H1 (cell line): Measurements from ENCODE around the gene ALPI. TPM values are rescaled to one million over a fixed set of nuclear protein-coding genes. Genes with fewer than 3 reads are reported as not detected.

Source experiments
- CTCF ChIA-PET: fragments of 300-600 bp; sonication (Branson Sonifier 250); formaldehyde crosslinking; loops from one replicate; lab custom pipeline; 2021; ENCODE audit not compliant: partially characterized antibody; lab: Charles Lee
- POLR2A ChIA-PET: fragments of 300-600 bp; sonication (Branson Sonifier 250); formaldehyde crosslinking; loops from one replicate; lab custom pipeline; 2021; ENCODE audit warnings: inconsistent platforms; ENCODE audit not compliant: partially characterized antibody; lab: Charles Lee
- DNase-seq, 2 experiments: peaks; one replicate each; pipeline versions ENCODE4 v3.0.0 to v3.0.0-alpha.2; 2010 to 2022; ENCODE audit warnings: low spot score in 2 of 2, low read depth in 1 of 2, mixed read lengths in 1 of 2
- FAIRE-seq: peaks from 2 replicates; lab custom pipeline; 2011; peaks lifted over from hg19 to GRCh38; lab: Jason Lieb, UNC
- H2AFZ ChIP-seq: 2 replicates; pipeline ENCODE4 v1.8.1; 2012; ENCODE audit warnings: low read length, inconsistent platforms
- H2AK5ac ChIP-seq: 2 replicates; pipeline ENCODE4 v1.6.1; 2013; ENCODE audit warnings: low read depth, low read length
- H2BK120ac ChIP-seq: replicated peaks from 2 replicates; pipeline ENCODE3; 2013; ENCODE audit warnings: low read depth, low read length, inconsistent platforms
- H2BK12ac ChIP-seq: 2 replicates; pipeline ENCODE4 v1.6.1; 2013; ENCODE audit warnings: low read depth, low read length
- H2BK15ac ChIP-seq: 2 replicates; pipeline ENCODE4 v1.6.1; 2013; ENCODE audit warnings: low read length
- H2BK20ac ChIP-seq: 2 replicates; pipeline ENCODE4 v1.6.1; 2013; ENCODE audit warnings: low read length
- H2BK5ac ChIP-seq: 2 replicates; pipeline ENCODE4 v1.6.1; 2013; ENCODE audit warnings: low read depth, low read length
- H3K14ac ChIP-seq: 2 replicates; pipeline ENCODE4 v1.6.1; 2013; ENCODE audit warnings: inconsistent platforms; ENCODE audit not compliant: insufficient read length
- H3K18ac ChIP-seq: 2 replicates; pipeline ENCODE4 v1.6.1; 2013; ENCODE audit warnings: low read length; ENCODE audit errors: extremely low read depth
- H3K23ac ChIP-seq: 2 replicates; pipeline ENCODE4 v1.6.1; 2013; ENCODE audit warnings: inconsistent platforms; ENCODE audit not compliant: insufficient read length
- H3K23me2 ChIP-seq: 2 replicates; pipeline ENCODE4 v1.6.1; 2013; ENCODE audit warnings: low read depth, low read length
- H3K27ac ChIP-seq: 2 replicates; pipeline ENCODE4 v1.6.1; 2011; ENCODE audit warnings: low read depth, low read length, inconsistent platforms
- H3K27me3 ChIP-seq, 4 experiments: replicated peaks in 1 of 4; 1 replicate in 1 of 4; 2 replicates in 3 of 4; pipeline versions ENCODE4 v1.6.1 to v1.8.1; 2011 to 2013; ENCODE audit warnings: low read length in 3 of 4, mild to moderate bottlenecking in 3 of 4, inconsistent platforms in 2 of 4, mixed read lengths in 2 of 4, moderate library complexity in 1 of 4; ENCODE audit not compliant: control insufficient read depth in 3 of 4, insufficient read depth in 3 of 4; ENCODE audit errors: extremely low read depth in 1 of 4
- H3K36me3 ChIP-seq, 4 experiments: 2 replicates each; pipeline versions ENCODE4 v1.6.1 to v1.8.1; 2011 to 2013; ENCODE audit warnings: mild to moderate bottlenecking in 4 of 4, low read length in 3 of 4, moderate library complexity in 2 of 4, control low read depth in 1 of 4, inconsistent platforms in 1 of 4; ENCODE audit not compliant: insufficient read depth in 4 of 4, control insufficient read depth in 2 of 4
- H3K4ac ChIP-seq: replicated peaks from 2 replicates; pipeline ENCODE3; 2013; ENCODE audit warnings: low read length, low read depth, mixed read lengths, inconsistent platforms; ENCODE audit not compliant: insufficient read length
- H3K4me1 ChIP-seq, 4 experiments: replicated peaks in 1 of 4; 1 replicate in 1 of 4; 2 replicates in 3 of 4; pipeline versions ENCODE4 v1.6.1 to v1.8.1; 2011 to 2013; ENCODE audit warnings: low read length in 3 of 4, inconsistent platforms in 2 of 4, mixed read lengths in 1 of 4; ENCODE audit not compliant: insufficient read depth in 4 of 4, control insufficient read depth in 3 of 4
- H3K4me2 ChIP-seq, 2 experiments: 2 replicates each; pipeline versions ENCODE4 v1.6.1 to v1.8.1; 2011 to 2013; ENCODE audit warnings: low read depth in 2 of 2, low read length in 2 of 2, control low read depth in 1 of 2, inconsistent platforms in 1 of 2, mild to moderate bottlenecking in 1 of 2; ENCODE audit not compliant: insufficient read depth in 1 of 2
- H3K4me3 ChIP-seq, 4 experiments: fragments of 200-600, 300-600 bp in 1 of 4; sonication (generic), shearing (Covaris generic), sonication (Bioruptor Twin) in 1 of 4; 2 replicates each; pipeline versions ENCODE4 v1.5.1 to v1.8.1; 2011 to 2016; ENCODE audit warnings: low read length in 4 of 4, low read depth in 3 of 4, control low read depth in 2 of 4, inconsistent platforms in 2 of 4, mild to moderate bottlenecking in 2 of 4, mixed read lengths in 1 of 4, moderate library complexity in 1 of 4; ENCODE audit not compliant: insufficient read depth in 2 of 4; ENCODE audit errors: extremely low read depth in 1 of 4
- H3K56ac ChIP-seq: replicated peaks from 2 replicates; pipeline ENCODE3; 2013; ENCODE audit warnings: low read depth, mild to moderate bottlenecking, mixed read lengths, low read length, inconsistent platforms; ENCODE audit not compliant: insufficient read length
- H3K79me1 ChIP-seq: 2 replicates; pipeline ENCODE4 v1.6.1; 2013; ENCODE audit warnings: low read depth, low read length, control low read depth
- H3K79me2 ChIP-seq, 2 experiments: 2 replicates each; pipeline versions ENCODE4 v1.6.1 to v1.8.1; 2012 to 2013; ENCODE audit warnings: low read length in 2 of 2, mild to moderate bottlenecking in 2 of 2, inconsistent platforms in 1 of 2; ENCODE audit not compliant: insufficient read depth in 2 of 2, control insufficient read depth in 1 of 2
- H3K9ac ChIP-seq, 4 experiments: replicated peaks in 1 of 4; 1 replicate in 1 of 4; 2 replicates in 3 of 4; pipeline versions ENCODE4 v1.6.1 to v1.8.1; 2011 to 2013; ENCODE audit warnings: low read depth in 3 of 4, low read length in 3 of 4, control low read depth in 2 of 4, mild to moderate bottlenecking in 2 of 4, moderate library complexity in 2 of 4, inconsistent platforms in 1 of 4; ENCODE audit errors: extremely low read depth in 1 of 4
- H3K9me3 ChIP-seq, 2 experiments: 2 replicates each; pipeline versions ENCODE4 v1.6.1 to v1.8.1; 2012 to 2013; ENCODE audit warnings: mild to moderate bottlenecking in 2 of 2, moderate library complexity in 2 of 2, control low read depth in 1 of 2, inconsistent platforms in 1 of 2, low read depth in 1 of 2, low read length in 1 of 2, mixed read lengths in 1 of 2; ENCODE audit not compliant: insufficient read depth in 2 of 2
- H4K20me1 ChIP-seq, 2 experiments: replicated peaks in 1 of 2; 2 replicates each; pipeline versions ENCODE3 to v1.8.1; 2011 to 2013; ENCODE audit warnings: inconsistent platforms in 2 of 2, low read length in 2 of 2, mild to moderate bottlenecking in 1 of 2; ENCODE audit not compliant: insufficient read depth in 2 of 2, control insufficient read depth in 1 of 2
- H4K5ac ChIP-seq: 2 replicates; pipeline ENCODE4 v1.6.1; 2013; ENCODE audit warnings: low read length, low read depth, mixed read lengths, inconsistent platforms; ENCODE audit not compliant: insufficient read length
- H4K8ac ChIP-seq: 2 replicates; pipeline ENCODE4 v1.8.0; 2013; ENCODE audit warnings: mild to moderate bottlenecking, moderate library complexity, low read length, inconsistent platforms; ENCODE audit not compliant: insufficient read depth; ENCODE audit errors: extremely low read depth
- H4K91ac ChIP-seq: replicated peaks from 2 replicates; pipeline ENCODE3; 2013; ENCODE audit warnings: low read length, mixed read lengths, inconsistent platforms; ENCODE audit not compliant: insufficient read length
- SIX5 ChIP-seq: IDR thresholded peaks from 2 replicates; pipeline ENCODE4 v1.6.1; 2011; ENCODE audit warnings: mild to moderate bottlenecking, low read depth, low read length
- ZNF274 ChIP-seq: IDR thresholded peaks from 2 replicates; pipeline ENCODE4 v1.7.0; 2012; ENCODE audit warnings: low read length, borderline replicate concordance; ENCODE audit errors: extremely low read depth
- WGBS, 2 experiments: shearing (Covaris generic) in 1 of 2; methylation state at CpG; one replicate each; pipeline versions ENCODE4 v1.1.6 to v1.1.7; 2013 to 2015; ENCODE audit warnings: low lambda C conversion rate in 2 of 2, mixed read lengths in 2 of 2, inconsistent platforms in 1 of 2, low coverage in 1 of 2, missing lambda C conversion rate in 1 of 2; ENCODE audit not compliant: insufficient replicate concordance in 2 of 2, insufficient coverage in 1 of 2, insufficient read length in 1 of 2; ENCODE audit errors: extremely low coverage in 1 of 2, missing lambda C conversion rate in 1 of 2; 5-methylcytosine and 5-hydroxymethylcytosine counted together
- polyA plus RNA-seq, 7 experiments: library from polyadenylated mRNA; depleted of rRNA in 3 of 7; stranded (reverse) in 5 of 7; unstranded in 2 of 7; fragments of >200 nt in 5 of 7; fragments of 200-250 nt in 2 of 7; gene quantifications; 1 replicate in 5 of 7; 2 replicates in 1 of 7; 4 replicates in 1 of 7; pipeline versions ENCODE4 v1.2.1 to v1.2.3, GENCODE V29; 2011 to 2013; ENCODE audit warnings: missing spikeins in 2 of 7, mixed read lengths in 2 of 7
- total RNA-seq: library from RNA; stranded (reverse); fragmentation: NEBNext Ultra II Directional; extraction: Animal tissue kit (Norgen Biotek cat#: 25700); gene quantifications from 2 replicates; pipeline ENCODE4 v1.2.1, GENCODE V29; 2021

The ALPI gene
- total and polyA plus RNA-seq, 2 of the 8 experiments (the other 6 are each of a cell fraction or from before 2014, with no cell fraction given) = not detected

DNA sequence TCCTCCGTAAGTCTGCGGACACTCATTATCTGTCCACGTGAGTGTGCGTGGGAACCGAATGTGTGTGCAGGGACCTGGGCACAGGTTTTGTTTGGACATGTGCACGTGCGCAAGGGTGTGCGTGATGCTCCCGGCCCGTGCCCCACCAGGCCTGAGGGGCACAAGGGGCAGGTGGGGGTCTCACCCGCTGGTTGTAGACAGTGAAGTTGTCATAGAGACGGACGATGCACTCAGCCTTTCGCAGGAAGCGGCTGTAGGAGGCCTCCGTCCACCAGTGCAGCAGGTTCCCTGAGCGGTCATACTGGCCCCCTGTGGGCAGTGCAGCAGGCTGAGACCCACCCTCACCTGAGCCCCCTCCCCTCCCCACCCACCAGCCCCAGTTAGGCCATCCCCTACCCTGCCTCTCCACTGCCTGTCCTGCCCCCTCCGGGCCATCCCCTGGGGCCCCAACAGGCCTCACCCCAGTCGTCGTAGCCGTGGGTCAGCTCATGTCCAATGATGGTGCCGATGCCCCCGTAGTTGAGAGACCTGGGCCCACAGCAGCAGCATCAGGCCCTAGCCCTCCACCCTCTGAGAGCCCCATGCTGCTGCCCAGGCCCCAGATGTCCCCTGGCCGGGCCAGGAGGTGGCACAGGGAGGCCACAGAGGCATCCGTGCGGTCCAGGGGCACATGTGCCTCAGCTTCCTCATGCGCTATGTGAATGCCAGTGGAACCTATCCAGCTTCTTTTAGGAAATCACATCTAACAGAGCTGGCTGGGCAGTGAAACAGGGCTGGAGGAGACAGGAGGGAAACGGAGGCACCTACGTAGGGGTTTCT, 25.6 kb downstream of the ALPI start:
- Histone ChIP-seq H3K79me2 (no peaks in the 10 kb centered on the region), H4K20me1 (peaks cover 4 to 13% of the 10 kb centered on the region in 2 experiments), H3K36me3 (peaks cover 0 to 10% (median 0%) of the 10 kb centered on the region in 4 experiments; a peak in 1 of 8 replicates), H3K4me3 (no peak overlapping the region), H3K4me1 (peaks cover 0 to 10% (median 5%) of the 10 kb centered on the region in 4 experiments; a peak in 5 of 7 replicates), H4K91ac (no peak overlapping the region), H3K23ac (no peak overlapping the region), H3K18ac (no peak overlapping the region), H3K27ac (no peak overlapping the region), H4K5ac (no peak overlapping the region), H3K14ac (no peak overlapping the region), H3K56ac (no peak overlapping the region), H2BK15ac (no peak overlapping the region), H2BK12ac (no peak overlapping the region), H2AK5ac (no peak overlapping the region), H3K79me1 (no peaks in the 10 kb centered on the region), H2BK20ac (no peak overlapping the region), H3K9ac (no peak overlapping the region), H3K9me3 (no peaks in the 10 kb centered on the region), H2AFZ (no peak overlapping the region), H3K4me2 (no peak overlapping the region), H2BK5ac (no peak overlapping the region), H3K23me2 (peaks cover 8% of the 10 kb centered on the region; the same call in 1 of the 2 replicates), H4K8ac (no peak overlapping the region), H3K4ac (no peak overlapping the region), H2BK120ac (no peak overlapping the region), H3K27me3 (peaks cover 26 to 31% (median 27%) of the 10 kb centered on the region in 4 experiments)
- DNase-seq (no peak), FAIRE-seq (no peak)
- ChIA-PET POLR2A (no interaction called here), CTCF (interaction anchor here (0.6 to 4.5 kb wide), 6 partner anchors 8 to 110 kb away, joined by 3 to 17 read pairs (median 5); no protein-coding TSS in a partner anchor)
- WGBS, 2 experiments = 89% methylated on average over 28 of the region's 29 CpGs; no CpG with 5 or more reads in 1 of the 2 experiments
- TF ChIP-seq SIX5 (no peak), ZNF274 (no peak)
